Gastrocnemius medialis (tissue), 4 donors: ENCODE results near the gene PPP1R2. TPM values are rescaled to one million over a fixed set of nuclear protein-coding genes. Genes with fewer than 3 reads are reported as not detected.

Experiments used
- ATAC-seq, 2 donors: fragments of 150-250 bp; one replicate each; pipeline ENCODE4 v1.9.1; 2016
- DNase-seq, 2 donors: peaks; one replicate each; pipeline ENCODE4 v3.0.0-alpha.2; 2019
- H3K27ac ChIP-seq, 4 donors: fragments of 200-600 bp; sonication (generic); 1 replicate in 1 of 4; 2 replicates in 3 of 4; pipeline ENCODE4 v1.5.1; 2016 to 2018; ENCODE audit warnings: mild to moderate bottlenecking in 2 of 4, moderate library complexity in 1 of 4
- H3K27me3 ChIP-seq, 3 donors: fragments of 200-600 bp; sonication (generic) in 2 of 3; 1 replicate in 1 of 3; 2 replicates in 2 of 3; pipeline versions ENCODE4 v1.5.1 to v1.6.0; 2016 to 2019; ENCODE audit warnings: mild to moderate bottlenecking in 1 of 3, moderate library complexity in 1 of 3
- H3K36me3 ChIP-seq, 2 donors: fragments of 200-600 bp; sonication (generic) in 1 of 2; one replicate each; pipeline ENCODE4 v1.5.1; 2017 to 2018
- H3K4me1 ChIP-seq, 2 donors: fragments of 200-600 bp; sonication (generic) in 1 of 2; one replicate each; pipeline ENCODE4 v1.5.1; 2016 to 2017; ENCODE audit warnings: mild to moderate bottlenecking in 2 of 2
- H3K4me3 ChIP-seq, 4 donors: fragments of 200-600 bp; sonication (generic) in 3 of 4; 1 replicate in 1 of 4; 2 replicates in 3 of 4; pipeline ENCODE4 v1.5.1; 2016 to 2019; ENCODE audit warnings: mild to moderate bottlenecking in 2 of 4
- H3K9me3 ChIP-seq, 3 donors: fragments of 200-600 bp; sonication (generic) in 2 of 3; 1 replicate in 1 of 3; 2 replicates in 2 of 3; pipeline ENCODE4 v1.5.1; 2016 to 2019
- CTCF ChIP-seq, 5 experiments: fragments of 450-650 bp in 3 of 5; fragments of 200-600 bp in 2 of 5; sonication (generic) in 2 of 5; IDR thresholded peaks in 4 of 5; conservative IDR thresholded peaks in 1 of 5; 1 replicate in 4 of 5; 2 replicates in 1 of 5; pipeline ENCODE4 v1.5.1; 2016 to 2019; ENCODE audit warnings: antibody characterized with exemption in 5 of 5, mild to moderate bottlenecking in 3 of 5, moderate library complexity in 3 of 5
- POLR2A ChIP-seq, 2 donors: fragments of 450-650 bp; IDR thresholded peaks; one replicate each; pipeline ENCODE4 v1.6.1; 2017; ENCODE audit warnings: antibody characterized with exemption in 2 of 2, mild to moderate bottlenecking in 2 of 2, moderate library complexity in 2 of 2
- in situ Hi-C, 4 donors: fragments of 200-750 bp; cut with MboI; loops; one replicate each; pipeline versions ENCODE4 v1.15.0 to v1.8.0; 2017; ENCODE audit warnings: low sequenced_read_pairs in 4 of 4
- intact Hi-C: fragments of 100-400 bp; cut with DNase I; formaldehyde crosslinking; loops from one replicate; pipeline ENCODE4 v1.15.1; 2023; ENCODE audit warnings: low total_unique reads
- total RNA-seq, 4 donors: library from RNA; depleted of rRNA; stranded (reverse); fragments of >200 nt; gene quantifications; one replicate each; pipeline versions ENCODE4 v1.1.0 to v1.2.3, GENCODE V29; 2016

The PPP1R2 gene
- total RNA-seq, 4 donors from 2014 or later, result 80.6 to 133 (median 108) TPM

- Histone ChIP-seq H3K9me3 (no peaks in the 10 kb centered on the region), H3K36me3 (no peaks in the 10 kb centered on the region), H3K4me3 (peak overlapping the region; percentile 85 to 99 (median 91)), H3K27me3 (no peaks in the 10 kb centered on the region), H3K4me1 (peaks cover 58 to 66% of the 10 kb centered on the region in 2 donors), H3K27ac (peak overlapping the region; percentile 95 to 99 (median 98))
- TF ChIP-seq POLR2A (IDR thresholded peaks at IDR 0.05) (no peak), CTCF (IDR thresholded peaks at IDR 0.05 in 4 of 5, conservative IDR thresholded peaks at IDR 0.05 in 1 of 5) (peak in 1 of 5 experiments; percentile 6)
- in situ Hi-C loops, result loop anchor here in 2 of 4 donors (25.0 kb wide), 1 partner anchor 853 kb away; the partner anchor contains the start of gene FAM43A (in 2 of the 2)
- intact Hi-C loops, result loop anchor here (5.0 kb wide), 1 partner anchor 312 kb away; no protein-coding TSS in a partner anchor
- DNase-seq (no peak), ATAC-seq (no peak)
These were observed 3.1 kb downstream of the PPP1R2 start for GRCh38 chr3:195540027-195540426.

GRCh38 chr3:195539479-195539878, 3.6 kb downstream of the PPP1R2 start:
- peak overlapping the region; percentile 95 to 99 (median 98) for H3K27ac ChIP-seq
- no peak for TF ChIP-seq POLR2A (IDR thresholded peaks at IDR 0.05)
- no peak for TF ChIP-seq CTCF (IDR thresholded peaks at IDR 0.05 in 4 of 5, conservative IDR thresholded peaks at IDR 0.05 in 1 of 5)
- no peaks in the 10 kb centered on the region for H3K9me3 ChIP-seq
- in situ Hi-C loops (loop anchor here in 2 of 4 donors (25.0 kb wide), 1 partner anchor 852 kb away; the partner anchor contains the start of gene FAM43A (in 2 of the 2)), intact Hi-C loops (no loop called here)
- peak overlapping the region in 3 of 4 donors; percentile 1 to 90 (median 11) for H3K4me3 ChIP-seq
- H3K4me1 ChIP-seq, result peaks cover 59 to 69% of the 10 kb centered on the region in 2 donors
- no peaks in the 10 kb centered on the region for H3K27me3 ChIP-seq
- no peaks in the 10 kb centered on the region for H3K36me3 ChIP-seq
- ATAC-seq (no peak), DNase-seq (no peak)

- peak overlapping the region; percentile 95 to 99 (median 98) for H3K27ac ChIP-seq
- in situ Hi-C loops, result loop anchor here in 2 of 4 donors (25.0 kb wide), 1 partner anchor 851 kb away; the partner anchor contains the start of gene FAM43A (in 2 of the 2)
- ATAC-seq (peak; percentile 81 to 90), DNase-seq (peak; percentile 68 to 85)
- H3K27me3 ChIP-seq, result no peaks in the 10 kb centered on the region
- TF ChIP-seq POLR2A (IDR thresholded peaks at IDR 0.05), result peak in 1 of 2 donors; percentile 68
- no peak for TF ChIP-seq CTCF (IDR thresholded peaks at IDR 0.05 in 4 of 5, conservative IDR thresholded peaks at IDR 0.05 in 1 of 5)
- no peaks in the 10 kb centered on the region for H3K36me3 ChIP-seq
- H3K9me3 ChIP-seq, result no peaks in the 10 kb centered on the region
- peaks cover 64 to 73% of the 10 kb centered on the region in 2 donors for H3K4me1 ChIP-seq
- intact Hi-C loops, result no loop called here
- H3K4me3 ChIP-seq, result peak overlapping the region in 3 of 4 donors; percentile 1 to 20 (median 2)
These were observed 5.1 kb downstream of the PPP1R2 start for GRCh38 chr3:195537995-195538394.

- intact Hi-C loops, result no loop called here
- Histone ChIP-seq H3K4me3 (no peak overlapping the region), H3K4me1 (peaks cover 77 to 78% of the 10 kb centered on the region in 2 donors), H3K27ac (peak overlapping the region; percentile 95 to 99 (median 98)), H3K9me3 (no peaks in the 10 kb centered on the region), H3K36me3 (no peaks in the 10 kb centered on the region), H3K27me3 (no peaks in the 10 kb centered on the region)
- no peak for TF ChIP-seq POLR2A (IDR thresholded peaks at IDR 0.05)
- no peak for TF ChIP-seq CTCF (IDR thresholded peaks at IDR 0.05 in 4 of 5, conservative IDR thresholded peaks at IDR 0.05 in 1 of 5)
- in situ Hi-C loops, result loop anchor here in 2 of 4 donors (25.0 kb wide), 1 partner anchor 848 kb away; the partner anchor contains the start of gene FAM43A (in 2 of the 2)
- ATAC-seq (no peak), DNase-seq (no peak)
These were observed 7.8 kb downstream of the PPP1R2 start for GRCh38 chr3:195535293-195535692.
